ENCODE measurements around the gene SNX8.
"Not testable (repeated sequence)": the region's sequence is repeated elsewhere in the genome, so short reads cannot be mapped to it uniquely, and the experiment has no call there.

Gene SNX8

DNA sequence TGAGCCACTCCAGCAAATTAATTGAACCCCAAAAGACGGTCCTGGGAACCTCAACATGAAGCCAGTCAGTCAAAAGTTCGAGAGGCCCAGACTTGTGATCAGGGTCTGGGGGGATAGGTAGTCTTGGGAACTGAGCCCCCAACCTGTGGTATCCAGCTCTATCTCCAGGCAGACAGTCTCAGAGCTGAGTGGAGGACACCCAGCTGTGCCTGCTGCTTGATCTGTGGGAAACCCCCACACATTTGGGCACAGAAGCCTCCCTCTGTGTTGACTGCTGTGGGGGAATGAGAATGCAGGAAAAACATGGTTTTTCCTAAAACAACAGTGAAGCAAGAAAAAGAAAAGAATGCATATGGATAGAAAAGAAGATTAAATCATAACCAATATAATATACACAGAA, 16.3 kb upstream of the SNX8 start:
- no peak for DNase-seq (ENCODE audit: low read depth in 2 of 2)

- DNase-seq (ENCODE audit: low read depth in 2 of 2), result no peak
These were observed 12.7 kb upstream of the SNX8 start for GRCh38 chr7:2326951-2327350.

- no peak for DNase-seq (ENCODE audit: low read depth in 2 of 2)
These were observed 10.9 kb upstream of the SNX8 start for GRCh38 chr7:2325162-2325561.

- no peak for DNase-seq (ENCODE audit: low read depth in 2 of 2)
These were observed 6.8 kb upstream of the SNX8 start for GRCh38 chr7:2321020-2321419.

GRCh38 chr7:2317556-2318293, 3.5 kb upstream of the SNX8 start:
- DNase-seq (ENCODE audit: low read depth in 2 of 2), result no peak

DNA sequence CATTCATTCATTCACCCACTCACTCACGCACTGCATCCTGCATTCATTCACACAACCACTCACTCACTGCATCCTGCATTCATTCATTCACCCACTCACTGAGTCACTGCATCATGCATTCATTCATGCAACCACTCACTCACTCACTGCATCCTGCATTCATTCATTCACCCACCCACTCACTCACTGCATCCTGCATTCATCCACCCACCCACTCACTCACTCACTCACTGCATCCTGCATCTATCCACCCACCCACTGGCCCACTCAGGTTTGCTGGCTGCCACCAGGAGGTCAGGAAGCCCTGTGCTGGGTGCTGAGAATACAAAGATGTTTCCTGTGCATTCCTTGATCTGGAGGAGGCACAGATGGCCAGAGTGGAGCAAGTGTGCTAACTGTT, 2.3 kb upstream of the SNX8 start:
- DNase-seq (ENCODE audit: low read depth in 2 of 2), result no peak

DNA sequence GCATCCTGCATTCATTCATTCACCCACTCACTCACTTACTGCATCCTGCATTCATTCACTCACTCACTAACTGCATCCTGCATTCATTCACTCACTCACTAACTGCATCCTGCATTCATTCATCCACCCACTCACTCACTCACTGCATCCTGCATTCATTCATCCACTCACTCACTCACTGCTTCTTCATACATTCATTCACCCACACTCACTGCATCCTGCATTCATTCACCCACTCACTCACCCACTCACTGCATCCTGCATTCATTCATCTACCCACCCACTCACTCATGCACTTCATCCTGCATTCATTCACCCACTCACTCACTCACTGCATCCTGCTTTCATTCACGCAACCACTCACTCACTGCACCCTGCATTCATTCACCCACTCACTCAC, 1.5 kb upstream of the SNX8 start:
- DNase-seq (ENCODE audit: low read depth in 2 of 2), result no peak

DNA sequence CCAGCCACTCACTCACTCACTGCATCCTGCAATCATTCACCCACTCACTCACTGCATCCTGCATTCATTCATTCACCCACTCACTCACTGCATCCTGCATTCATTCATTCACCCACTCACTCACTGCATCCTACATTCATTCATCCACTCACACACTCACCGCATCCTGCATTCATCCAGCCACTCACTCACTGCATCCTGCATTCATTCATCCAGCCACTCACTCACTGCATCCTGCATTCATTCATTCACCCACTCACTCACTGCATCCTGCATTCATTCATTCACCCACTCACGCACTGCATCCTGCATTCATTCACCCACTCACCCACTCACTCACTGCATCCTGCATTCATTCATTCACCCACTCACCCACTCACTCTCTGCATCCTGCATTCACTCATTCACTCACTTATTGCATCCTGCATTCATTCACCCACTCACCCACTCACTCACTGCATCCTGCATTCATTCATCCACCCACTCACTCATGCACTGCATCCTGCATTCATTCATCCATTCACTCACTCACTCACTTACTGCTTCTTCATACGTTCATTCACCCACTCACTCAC, 802 bp upstream of the SNX8 start:
- not testable (repeated sequence) for DNase-seq (ENCODE audit: low read depth in 2 of 2)

DNA sequence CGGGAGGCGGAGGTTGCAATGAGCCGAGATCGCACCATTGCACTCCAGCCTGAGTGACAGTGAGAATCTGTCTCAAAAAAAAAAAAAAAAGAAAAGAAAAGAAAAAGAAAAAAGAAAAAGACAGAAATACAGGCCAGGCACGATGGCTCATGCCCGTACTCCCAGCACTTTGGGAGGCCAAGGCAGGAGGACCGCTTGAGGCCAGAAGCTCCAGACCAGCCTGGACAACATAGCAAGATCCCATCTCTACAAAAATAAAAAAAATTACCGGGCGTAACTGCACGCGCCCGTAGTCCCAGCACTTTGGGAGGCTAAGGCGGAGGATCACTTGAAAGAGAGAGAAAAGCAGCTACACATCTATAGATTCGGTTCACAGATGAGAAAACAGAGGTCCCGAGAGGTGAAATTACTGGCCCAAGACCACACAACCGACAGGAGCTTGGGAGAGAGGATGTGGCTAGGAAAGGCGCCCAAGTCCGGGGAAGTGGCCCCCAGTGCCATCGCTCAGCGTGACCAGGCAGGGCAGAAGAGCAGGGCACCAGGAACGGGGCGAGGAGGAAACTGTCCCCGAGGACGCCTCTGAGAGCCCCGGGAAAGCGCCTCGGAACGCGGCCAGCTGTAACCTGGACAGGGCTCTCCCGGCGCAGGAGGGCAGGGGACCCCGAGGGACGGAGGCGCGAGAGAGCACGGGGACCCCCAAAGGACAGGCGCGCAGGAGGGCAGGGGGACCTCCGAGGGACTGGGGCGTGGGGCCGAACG, 612 bp downstream of the SNX8 start:
- no peak for DNase-seq (ENCODE audit: low read depth in 2 of 2)

- DNase-seq (ENCODE audit: low read depth in 2 of 2), result no peak
These were observed 1.8 kb downstream of the SNX8 start for GRCh38 chr7:2312267-2312929.

- DNase-seq (ENCODE audit: low read depth in 2 of 2), result no peak
These were observed 4.3 kb downstream of the SNX8 start for GRCh38 chr7:2309889-2310331.

DNA sequence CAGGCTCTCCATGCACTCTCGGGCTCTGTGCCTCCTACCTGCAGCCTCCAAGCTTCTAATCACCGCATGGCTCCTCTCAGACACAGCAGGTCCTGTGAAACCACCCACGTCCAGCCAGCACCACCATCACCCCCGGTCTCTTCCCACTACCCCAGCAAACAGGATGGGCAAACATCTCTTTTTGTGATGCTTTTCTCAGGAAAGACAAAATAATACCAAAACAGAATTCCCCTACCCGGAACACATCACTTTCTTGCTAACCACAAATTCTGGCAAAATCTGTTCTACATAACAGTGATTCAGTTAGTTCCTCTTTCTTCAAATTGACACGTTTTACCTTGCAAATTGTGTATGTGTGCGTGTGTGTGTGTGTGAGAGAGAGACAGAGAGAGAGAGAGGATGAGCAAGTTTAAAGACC, 6.5 kb downstream of the SNX8 start:
- no peak for DNase-seq (ENCODE audit: low read depth in 2 of 2)

DNA sequence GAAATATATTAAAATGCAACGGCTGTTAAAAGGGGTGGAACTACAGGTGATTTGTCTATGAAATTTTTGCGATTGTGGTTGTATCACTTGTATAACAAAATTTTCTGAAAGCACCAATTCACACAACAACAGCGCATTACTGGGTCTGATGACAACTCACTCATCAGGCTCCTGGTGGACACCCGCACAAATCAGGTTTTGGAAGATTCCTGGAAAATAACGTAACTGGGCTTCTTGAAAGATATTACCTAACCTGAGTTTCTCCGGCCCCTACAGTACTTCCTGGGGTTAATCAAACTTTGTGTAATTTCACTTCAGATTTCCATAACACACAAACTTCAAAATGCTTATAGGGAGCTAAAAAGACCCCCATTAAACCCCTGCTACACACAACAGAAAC, 7.6 kb downstream of the SNX8 start:
- no peak for DNase-seq (ENCODE audit: low read depth in 2 of 2)

DNA sequence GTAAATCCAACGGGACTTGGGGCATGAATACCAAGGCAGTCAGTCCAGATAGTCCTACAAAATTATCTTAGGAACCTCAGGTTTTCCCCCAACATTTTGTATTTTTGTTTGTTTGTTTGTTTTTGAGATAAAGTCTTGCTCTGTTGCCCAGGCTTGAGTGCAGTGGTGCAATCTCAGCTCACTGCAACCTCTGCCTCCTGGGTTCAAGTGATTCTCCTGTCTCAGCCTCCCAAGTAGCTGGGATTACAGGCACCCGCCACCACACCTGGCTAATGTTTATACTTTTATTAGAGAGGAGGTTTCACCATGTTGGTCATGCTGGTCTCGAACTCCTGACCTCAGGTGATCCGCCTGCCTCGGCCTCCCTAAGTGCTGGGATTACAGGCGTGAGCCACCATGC, 9.0 kb downstream of the SNX8 start:
- not testable (repeated sequence) for DNase-seq (ENCODE audit: low read depth in 2 of 2)

GRCh38 chr7:2303520-2303919, 10.7 kb downstream of the SNX8 start:
- not testable (repeated sequence) for DNase-seq (ENCODE audit: low read depth in 2 of 2)

GRCh38 chr7:2302743-2303397, 11.4 kb downstream of the SNX8 start:
- not testable (repeated sequence) for DNase-seq (ENCODE audit: low read depth in 2 of 2)

DNA sequence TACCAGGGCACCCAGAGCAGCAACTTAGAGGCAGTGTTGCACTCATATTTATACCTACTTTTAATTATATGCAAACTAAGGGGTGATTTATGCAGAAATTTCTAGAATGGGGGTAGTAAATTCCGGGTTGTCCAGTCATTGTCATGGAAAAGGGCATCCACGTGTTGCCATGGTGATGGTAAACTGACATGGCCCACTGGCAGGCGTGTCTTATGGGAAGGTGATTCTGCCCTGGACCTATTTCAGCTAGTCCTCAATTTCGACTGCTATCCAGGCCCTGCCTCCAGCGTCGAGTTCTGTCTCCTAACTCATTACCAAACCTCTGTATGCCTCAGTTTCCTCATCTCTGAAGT, 12.8 kb downstream of the SNX8 start:
- no peak for DNase-seq (ENCODE audit: low read depth in 2 of 2)

GRCh38 chr7:2299870-2300512, 14.2 kb downstream of the SNX8 start:
- DNase-seq (ENCODE audit: low read depth in 2 of 2), result no peak

- no peak for DNase-seq (ENCODE audit: low read depth in 2 of 2)
These were observed 15.0 kb downstream of the SNX8 start for GRCh38 chr7:2299131-2299829.

- no peak for DNase-seq (ENCODE audit: low read depth in 2 of 2)
These were observed 17.4 kb downstream of the SNX8 start for GRCh38 chr7:2296832-2297231.
